ENCODE measurements around the gene RESF1.

GRCh38 chr12:31950492-31950891 is 8.7 kb upstream of the RESF1 start:
- TF ChIP-seq YY1 (IDR thresholded peaks at IDR 0.05; ENCODE audit: insufficient read depth, insufficient read length) (no peak), ZNF274 (IDR thresholded peaks at IDR 0.05; ENCODE audit: low read depth, low read length) (no peak), SUZ12 (IDR thresholded peaks at IDR 0.05; ENCODE audit: extremely low read depth, insufficient read depth, insufficient read length) (no peak)

Data from NT2/D1 (cell line).